ENCODE data around the gene SOD3. TPM values are rescaled to one million over a fixed set of nuclear protein-coding genes. Genes with fewer than 3 reads are reported as not detected.

SOD3 gene
- total RNA-seq, 3 donors from 2014 or later (not counting 1 experiment from before 2014, with no cell fraction given): not detected

DNA sequence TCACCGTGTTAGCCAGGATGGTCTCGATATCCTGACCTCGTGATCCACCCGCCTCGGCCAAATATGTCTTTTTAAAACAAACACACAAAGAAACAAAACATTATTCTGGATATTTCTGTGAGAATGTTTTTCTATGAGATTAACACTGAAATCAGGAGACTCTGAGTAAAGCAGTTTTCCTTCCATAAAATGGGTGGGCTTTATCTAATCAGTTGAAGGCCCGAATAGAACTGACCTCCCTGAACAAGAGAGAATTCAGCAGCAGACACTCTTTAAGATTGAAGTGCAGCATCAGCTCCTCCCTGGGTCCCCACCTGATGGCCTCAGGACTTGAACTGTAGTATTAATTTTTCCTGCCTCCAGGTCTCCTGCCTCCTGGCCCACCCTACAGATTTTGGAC, 22.4 kb upstream of the SOD3 start:
- H3K27me3 Mint-ChIP-seq (ENCODE audit: low read depth in 2 of 2): no peaks in the 10 kb centered on the region
- WGBS (ENCODE audit: insufficient coverage): 95% methylated on average over 2 of the region's 6 CpGs
- DNase-seq (no peak), ATAC-seq (no peak)
- Histone ChIP-seq H3K4me3 (ENCODE audit: low read length) (no peak overlapping the region), H3K36me3 (ENCODE audit: control insufficient read depth, insufficient read depth, low read length) (no peaks in the 10 kb centered on the region), H3K9me3 (ENCODE audit: control insufficient read depth, insufficient read depth, low read length) (no peaks in the 10 kb centered on the region), H3K27me3 (ENCODE audit: control insufficient read depth, insufficient read depth, low read length) (no peaks in the 10 kb centered on the region), H3K4me1 (ENCODE audit: control insufficient read depth, insufficient read depth, low read length) (no peaks in the 10 kb centered on the region), H3K27ac (ENCODE audit: low read length) (no peak overlapping the region)
- TF ChIP-seq, protein P1, sequence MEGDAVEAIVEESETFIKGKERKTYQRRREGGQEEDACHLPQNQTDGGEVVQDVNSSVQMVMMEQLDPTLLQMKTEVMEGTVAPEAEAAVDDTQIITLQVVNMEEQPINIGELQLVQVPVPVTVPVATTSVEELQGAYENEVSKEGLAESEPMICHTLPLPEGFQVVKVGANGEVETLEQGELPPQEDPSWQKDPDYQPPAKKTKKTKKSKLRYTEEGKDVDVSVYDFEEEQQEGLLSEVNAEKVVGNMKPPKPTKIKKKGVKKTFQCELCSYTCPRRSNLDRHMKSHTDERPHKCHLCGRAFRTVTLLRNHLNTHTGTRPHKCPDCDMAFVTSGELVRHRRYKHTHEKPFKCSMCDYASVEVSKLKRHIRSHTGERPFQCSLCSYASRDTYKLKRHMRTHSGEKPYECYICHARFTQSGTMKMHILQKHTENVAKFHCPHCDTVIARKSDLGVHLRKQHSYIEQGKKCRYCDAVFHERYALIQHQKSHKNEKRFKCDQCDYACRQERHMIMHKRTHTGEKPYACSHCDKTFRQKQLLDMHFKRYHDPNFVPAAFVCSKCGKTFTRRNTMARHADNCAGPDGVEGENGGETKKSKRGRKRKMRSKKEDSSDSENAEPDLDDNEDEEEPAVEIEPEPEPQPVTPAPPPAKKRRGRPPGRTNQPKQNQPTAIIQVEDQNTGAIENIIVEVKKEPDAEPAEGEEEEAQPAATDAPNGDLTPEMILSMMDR (IDR thresholded peaks at IDR 0.05): no peak
- no peaks in the 10 kb centered on the region for H3K4me1 Mint-ChIP-seq
- H3K36me3 Mint-ChIP-seq: no peaks in the 10 kb centered on the region
- no peak overlapping the region for H3K4me3 Mint-ChIP-seq
- no peak overlapping the region for H3K27ac Mint-ChIP-seq
- intact Hi-C loops (cut with micrococcal nuclease): no loop called here
- H3K9me3 Mint-ChIP-seq: no peaks in the 10 kb centered on the region

DNA sequence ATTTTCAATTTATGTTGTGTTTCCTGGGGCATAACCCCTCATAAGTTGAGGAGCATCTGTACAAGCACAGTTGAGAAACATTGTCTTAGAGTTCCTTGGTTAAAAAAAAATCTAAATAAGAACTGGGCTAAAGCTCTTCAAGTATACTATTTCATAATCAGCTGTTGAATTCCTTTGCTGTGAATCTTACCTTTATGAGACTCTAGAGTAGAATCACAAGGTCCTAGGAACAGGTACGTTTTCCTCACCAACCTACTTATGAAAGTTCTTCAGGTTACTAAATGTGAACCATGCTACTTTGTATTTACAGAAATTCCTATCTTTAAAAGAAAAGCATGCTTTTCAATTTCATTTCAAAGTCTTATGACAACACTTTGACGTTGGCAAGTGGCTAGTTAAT, 20.9 kb upstream of the SOD3 start:
- Mint-ChIP-seq H3K4me1 (no peaks in the 10 kb centered on the region), H3K27ac (no peak overlapping the region)
- intact Hi-C loops (cut with micrococcal nuclease): no loop called here

DNA sequence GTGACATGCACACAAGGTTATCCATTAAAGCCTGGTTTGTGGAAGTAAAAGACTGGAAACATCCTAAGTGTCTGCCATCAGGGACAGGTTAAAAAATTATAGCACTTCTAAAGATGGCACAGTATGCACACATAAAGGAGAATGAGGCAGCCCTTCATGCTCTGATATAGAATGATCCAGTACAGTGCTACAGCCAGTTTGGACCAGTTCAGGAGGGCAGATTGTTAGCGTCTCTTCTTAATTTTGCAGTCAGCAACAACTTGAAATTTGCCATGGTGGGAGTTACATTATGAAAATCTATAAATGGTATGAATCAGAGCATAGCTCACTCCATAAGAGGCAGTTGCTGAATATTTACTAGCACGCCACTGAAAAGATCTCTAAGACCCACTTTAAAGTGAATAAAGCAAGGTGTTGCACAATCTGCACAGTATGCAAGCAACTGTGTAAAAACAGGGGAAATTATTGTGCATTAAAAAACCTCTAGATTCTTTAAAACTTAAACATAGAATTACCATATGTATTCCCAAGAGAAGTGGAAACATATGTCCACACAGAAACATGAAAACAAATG, 20.3 kb upstream of the SOD3 start:
- Histone ChIP-seq H3K4me1 (ENCODE audit: control insufficient read depth, insufficient read depth, low read length) (no peaks in the 10 kb centered on the region), H3K9me3 (ENCODE audit: control insufficient read depth, insufficient read depth, low read length) (no peaks in the 10 kb centered on the region), H3K36me3 (ENCODE audit: control insufficient read depth, insufficient read depth, low read length) (no peaks in the 10 kb centered on the region), H3K27me3 (ENCODE audit: control insufficient read depth, insufficient read depth, low read length) (no peaks in the 10 kb centered on the region), H3K4me3 (ENCODE audit: low read length) (no peak overlapping the region), H3K27ac (ENCODE audit: low read length) (no peak overlapping the region)
- H3K4me3 Mint-ChIP-seq: no peak overlapping the region
- DNase-seq (no peak), ATAC-seq (no peak)
- no peaks in the 10 kb centered on the region for H3K27me3 Mint-ChIP-seq (ENCODE audit: low read depth in 2 of 2)
- 86% methylated on average over 2 of the region's 2 CpGs for WGBS (ENCODE audit: insufficient coverage)
- no peaks in the 10 kb centered on the region for H3K36me3 Mint-ChIP-seq
- TF ChIP-seq, protein P1 (IDR thresholded peaks at IDR 0.05): no peak
- intact Hi-C loops (cut with micrococcal nuclease): no loop called here
- H3K27ac Mint-ChIP-seq: no peak overlapping the region
- no peaks in the 10 kb centered on the region for H3K4me1 Mint-ChIP-seq
- H3K9me3 Mint-ChIP-seq: no peaks in the 10 kb centered on the region

More for the DNA sequence above, 20.9 kb upstream of the SOD3 start:
- 57% methylated on average over 1 of the region's 2 CpGs for WGBS (ENCODE audit: insufficient coverage)
- no peak overlapping the region for H3K27ac ChIP-seq (ENCODE audit: low read length)
- Mint-ChIP-seq H3K27me3 (ENCODE audit: low read depth in 2 of 2) (no peaks in the 10 kb centered on the region), H3K9me3 (no peaks in the 10 kb centered on the region), H3K4me3 (no peak overlapping the region), H3K36me3 (no peaks in the 10 kb centered on the region)
- no peak overlapping the region for H3K4me3 ChIP-seq (ENCODE audit: low read length)
- ATAC-seq: no peak
- H3K27me3 ChIP-seq (ENCODE audit: control insufficient read depth, insufficient read depth, low read length): no peaks in the 10 kb centered on the region
- H3K9me3 ChIP-seq (ENCODE audit: control insufficient read depth, insufficient read depth, low read length): no peaks in the 10 kb centered on the region
- TF ChIP-seq, protein P1 (IDR thresholded peaks at IDR 0.05): no peak
- H3K4me1 ChIP-seq (ENCODE audit: control insufficient read depth, insufficient read depth, low read length): no peaks in the 10 kb centered on the region
- H3K36me3 ChIP-seq (ENCODE audit: control insufficient read depth, insufficient read depth, low read length): no peaks in the 10 kb centered on the region
- no peak for DNase-seq

DNA sequence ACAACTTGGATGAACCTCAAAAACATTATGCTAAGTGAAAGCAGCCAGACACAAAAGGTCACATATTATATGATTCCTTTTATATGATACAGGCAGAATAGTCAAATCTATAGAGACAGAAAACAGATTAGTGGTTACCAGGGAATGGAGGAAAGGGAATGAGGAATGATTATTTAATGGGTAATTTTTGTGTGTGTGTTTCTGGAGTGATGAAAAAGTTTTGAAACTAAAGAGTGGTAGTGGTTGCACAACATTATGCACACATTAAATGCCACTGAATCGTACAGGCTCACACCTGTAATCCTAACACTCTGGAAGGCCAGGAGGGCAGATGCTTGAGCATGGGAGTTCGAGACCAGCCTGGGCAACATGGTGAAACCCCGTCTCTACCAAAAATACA, 19.6 kb upstream of the SOD3 start:
- H3K9me3 Mint-ChIP-seq: no peaks in the 10 kb centered on the region
- H3K4me1 ChIP-seq (ENCODE audit: control insufficient read depth, insufficient read depth, low read length): no peaks in the 10 kb centered on the region
- WGBS (ENCODE audit: insufficient coverage): 77% methylated on average over 3 of the region's 3 CpGs
- no peak overlapping the region for H3K4me3 Mint-ChIP-seq
- ATAC-seq (no peak), DNase-seq (no peak)
- H3K9me3 ChIP-seq (ENCODE audit: control insufficient read depth, insufficient read depth, low read length): no peaks in the 10 kb centered on the region
- TF ChIP-seq, protein P1 (IDR thresholded peaks at IDR 0.05): no peak
- H3K27me3 ChIP-seq (ENCODE audit: control insufficient read depth, insufficient read depth, low read length): no peaks in the 10 kb centered on the region
- H3K4me3 ChIP-seq (ENCODE audit: low read length): no peak overlapping the region
- H3K36me3 Mint-ChIP-seq: no peaks in the 10 kb centered on the region
- no peak overlapping the region for H3K27ac Mint-ChIP-seq
- no peaks in the 10 kb centered on the region for H3K27me3 Mint-ChIP-seq (ENCODE audit: low read depth in 2 of 2)
- no peak overlapping the region for H3K27ac ChIP-seq (ENCODE audit: low read length)
- H3K4me1 Mint-ChIP-seq: no peaks in the 10 kb centered on the region
- no peaks in the 10 kb centered on the region for H3K36me3 ChIP-seq (ENCODE audit: control insufficient read depth, insufficient read depth, low read length)
- intact Hi-C loops (cut with micrococcal nuclease): no loop called here

Data from natural killer cell (primary cell).